DMS 273 (cell line): ENCODE results near the gene CDC20.
"Not testable (repeated sequence)": the region's sequence is repeated elsewhere in the genome, so short reads cannot be mapped to it uniquely, and the experiment has no call there.

Source experiments
- DNase-seq: peaks from one replicate; lab custom pipeline; 2025; ENCODE audit not compliant: unreplicated experiment; lab: John Stamatoyannopoulos, UW

The CDC20 gene

DNA sequence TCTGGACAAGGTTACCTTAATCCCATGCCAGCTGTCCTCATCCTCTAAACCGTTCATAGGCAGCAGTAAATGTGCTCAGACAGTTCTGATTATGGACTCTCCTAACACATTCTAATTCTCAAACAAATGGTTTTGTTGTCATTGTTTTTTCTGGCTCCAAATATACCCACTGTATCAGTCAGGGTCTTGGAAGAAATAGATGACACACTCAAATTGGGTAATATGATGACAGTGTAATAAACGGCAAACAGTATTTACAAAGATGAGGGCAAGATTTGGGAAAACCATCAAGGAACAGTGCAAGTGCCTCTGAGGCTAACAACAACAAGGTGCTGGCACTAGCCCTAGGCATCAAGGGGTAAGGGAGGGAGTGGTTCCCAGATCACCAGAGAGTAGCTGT lies 4.3 kb upstream of the CDC20 start:
- no peak for DNase-seq

DNA sequence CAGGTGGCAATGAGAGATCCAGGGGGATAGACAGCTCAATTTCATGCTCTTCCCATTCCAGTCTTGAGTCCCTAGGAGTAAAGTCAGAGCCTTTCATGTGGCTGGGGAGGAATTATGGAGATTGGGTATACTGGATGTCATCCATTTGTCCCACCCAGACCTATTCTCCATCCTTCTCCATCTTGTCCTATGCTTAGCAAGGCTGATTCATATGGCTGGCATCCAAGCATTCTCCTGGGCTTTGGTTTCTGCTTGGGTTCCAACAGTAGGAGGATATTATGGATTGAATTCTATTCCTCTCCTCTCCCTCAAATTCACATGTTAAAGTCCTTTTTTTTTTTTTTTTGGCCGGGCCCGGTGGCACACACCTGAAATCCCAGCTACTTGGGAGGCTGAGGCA lies 3.8 kb upstream of the CDC20 start:
- no peak for DNase-seq

DNA sequence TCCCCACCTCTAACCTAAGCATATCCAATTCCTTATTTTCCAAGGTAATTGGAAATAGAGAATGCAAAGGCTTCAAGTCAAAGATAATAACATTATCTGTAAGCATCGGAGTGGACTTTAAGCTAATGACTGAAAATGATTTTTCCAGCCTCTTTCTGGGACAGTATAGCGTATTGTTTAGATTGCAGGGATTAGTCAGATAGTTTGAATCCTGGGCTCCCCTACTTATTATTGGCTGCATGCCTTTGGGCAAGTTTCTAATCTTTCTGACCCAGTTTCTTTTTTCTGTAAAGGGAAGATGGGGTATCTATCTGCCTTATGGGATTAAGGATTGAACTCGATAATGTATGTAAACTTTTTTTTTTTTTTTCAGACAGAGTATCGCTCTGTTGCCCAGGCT lies 1.5 kb upstream of the CDC20 start:
- DNase-seq, result no peak

DNA sequence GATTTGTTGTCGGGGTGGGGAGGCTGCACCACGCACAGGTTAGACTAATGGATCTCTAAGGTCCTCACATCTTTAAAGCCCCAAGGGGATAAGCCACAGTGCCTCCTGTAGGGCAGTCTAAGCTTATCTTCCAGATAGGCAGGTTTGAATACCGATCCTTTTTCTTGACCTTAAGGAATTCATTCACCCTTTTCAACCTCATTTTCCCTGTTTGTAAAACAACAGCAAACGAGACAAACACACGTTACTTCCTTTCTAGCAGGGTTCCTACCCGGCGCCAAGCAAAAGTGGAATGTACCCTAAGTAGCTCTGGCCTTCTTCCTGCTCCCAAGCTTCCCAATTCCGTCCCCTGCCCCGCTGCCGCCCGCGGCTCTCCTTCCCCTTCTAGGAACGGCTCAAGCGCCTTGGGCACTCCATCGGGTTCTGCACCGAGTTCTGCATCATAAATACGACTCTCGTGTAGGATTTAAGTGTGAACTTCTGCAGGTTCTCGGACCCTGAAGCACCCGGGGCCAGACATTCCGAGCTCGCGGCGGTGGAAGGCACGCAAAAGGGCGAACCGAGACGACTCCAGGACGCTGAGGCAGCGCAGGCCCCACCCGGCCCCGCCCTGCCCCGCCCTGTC lies 548 bp upstream of the CDC20 start:
- DNase-seq, result peak; percentile 73

DNA sequence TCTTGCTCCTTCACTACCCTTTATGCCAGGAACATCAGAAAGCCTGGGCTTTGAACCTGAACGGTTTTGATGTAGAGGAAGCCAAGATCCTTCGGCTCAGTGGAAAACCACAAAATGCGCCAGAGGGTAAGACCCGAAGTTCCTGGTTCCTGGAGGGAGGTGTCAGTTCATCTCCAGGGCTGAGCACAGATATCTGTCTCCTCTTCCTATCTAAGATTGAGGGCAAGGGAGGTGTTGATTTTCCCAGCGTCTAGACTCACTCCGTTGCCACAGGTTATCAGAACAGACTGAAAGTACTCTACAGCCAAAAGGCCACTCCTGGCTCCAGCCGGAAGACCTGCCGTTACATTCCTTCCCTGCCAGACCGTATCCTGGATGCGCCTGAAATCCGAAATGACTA lies 915 bp downstream of the CDC20 start:
- peak; percentile 38 for DNase-seq

DNA sequence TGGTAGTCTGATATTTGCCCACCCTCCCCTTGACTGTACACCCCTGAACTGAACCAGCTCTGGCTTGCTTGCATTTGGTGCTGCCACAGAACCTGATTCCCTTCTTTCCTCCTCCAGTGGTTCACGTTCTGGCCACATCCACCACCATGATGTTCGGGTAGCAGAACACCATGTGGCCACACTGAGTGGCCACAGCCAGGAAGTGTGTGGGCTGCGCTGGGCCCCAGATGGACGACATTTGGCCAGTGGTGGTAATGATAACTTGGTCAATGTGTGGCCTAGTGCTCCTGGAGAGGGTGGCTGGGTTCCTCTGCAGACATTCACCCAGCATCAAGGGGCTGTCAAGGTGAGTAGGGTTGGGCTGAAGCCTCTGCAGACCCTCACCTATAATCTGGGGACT lies 1.8 kb downstream of the CDC20 start:
- no peak for DNase-seq

DNA sequence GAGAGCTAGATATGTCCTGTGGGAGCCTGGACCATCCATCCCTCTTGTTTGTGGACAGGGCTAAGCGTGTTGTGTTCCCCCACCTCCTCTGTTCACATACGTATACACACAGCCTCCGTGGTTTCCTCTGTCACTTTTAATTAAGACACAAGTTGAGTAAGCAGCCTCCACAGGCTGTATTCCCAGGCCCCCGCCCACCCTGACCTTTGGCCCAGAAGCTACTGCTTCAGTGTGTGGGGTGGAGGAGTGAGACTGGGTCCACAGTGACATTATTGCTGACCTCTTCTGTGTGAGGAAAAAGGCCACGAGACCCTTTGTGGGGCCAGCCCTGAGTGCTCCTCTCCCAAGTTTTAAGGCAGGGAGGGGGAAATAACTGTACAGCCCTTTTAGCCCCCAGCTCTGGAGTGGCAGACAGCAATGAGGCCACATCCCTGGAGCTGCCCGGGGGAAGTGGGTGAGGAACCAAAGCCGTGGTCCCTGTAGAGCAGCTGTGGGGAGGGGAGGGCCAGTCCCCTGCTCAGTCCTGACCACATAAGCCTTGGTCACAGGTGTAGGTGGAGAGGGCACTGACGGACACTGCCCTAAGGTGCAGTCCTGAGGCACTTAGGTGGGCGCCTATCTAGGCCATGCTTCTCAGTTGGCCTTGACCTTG lies 4.6 kb downstream of the CDC20 start:
- DNase-seq, result no peak

DNA sequence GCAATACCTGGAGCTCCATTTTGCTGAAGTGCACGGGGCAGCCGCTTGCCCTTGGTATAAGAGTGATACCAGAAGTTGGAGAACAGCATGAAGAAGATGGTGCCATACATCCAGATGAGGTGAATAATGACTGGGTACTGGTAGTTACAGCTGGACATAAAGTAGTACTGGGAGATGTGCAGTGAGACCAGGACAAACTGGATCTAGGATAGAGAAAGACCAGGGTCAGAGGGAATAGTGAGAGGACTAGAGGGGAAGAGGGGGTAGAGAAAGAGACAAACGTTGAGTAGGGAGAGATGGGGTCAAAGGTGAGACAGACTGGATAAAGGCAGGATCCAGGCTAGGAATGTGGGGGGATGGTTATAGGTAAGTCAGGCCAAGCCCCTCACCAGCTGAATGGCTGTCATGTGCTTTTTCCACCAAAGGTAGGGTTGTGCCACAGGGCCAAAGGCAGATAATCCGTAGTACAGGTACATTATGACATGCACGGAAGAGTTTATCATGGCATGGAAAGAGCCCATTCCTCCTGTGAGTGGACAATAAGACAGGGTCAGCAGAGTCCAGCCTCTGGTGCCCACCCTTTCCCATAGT lies 5.2 kb downstream of the CDC20 start:
- DNase-seq, result no peak

DNA sequence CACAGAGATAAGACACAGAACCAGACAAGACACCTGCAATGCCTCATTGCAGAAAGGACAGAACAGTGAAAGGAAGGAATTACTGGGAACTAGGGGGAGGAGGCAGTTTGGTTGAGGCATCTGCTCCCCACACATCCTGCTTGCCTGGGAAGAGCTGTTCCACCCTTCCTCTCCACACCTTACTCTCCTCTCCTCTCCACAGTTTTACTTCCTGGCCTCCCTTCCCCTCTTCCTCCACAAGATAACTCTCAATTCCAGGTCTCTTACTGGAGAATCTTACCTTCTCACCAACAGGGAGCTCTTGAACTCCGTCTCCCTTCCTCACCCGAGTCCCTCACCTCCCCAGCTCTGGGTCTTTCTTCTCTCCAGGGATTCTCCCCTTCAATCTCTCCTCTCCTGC lies 6.9 kb downstream of the CDC20 start:
- no peak for DNase-seq

DNA sequence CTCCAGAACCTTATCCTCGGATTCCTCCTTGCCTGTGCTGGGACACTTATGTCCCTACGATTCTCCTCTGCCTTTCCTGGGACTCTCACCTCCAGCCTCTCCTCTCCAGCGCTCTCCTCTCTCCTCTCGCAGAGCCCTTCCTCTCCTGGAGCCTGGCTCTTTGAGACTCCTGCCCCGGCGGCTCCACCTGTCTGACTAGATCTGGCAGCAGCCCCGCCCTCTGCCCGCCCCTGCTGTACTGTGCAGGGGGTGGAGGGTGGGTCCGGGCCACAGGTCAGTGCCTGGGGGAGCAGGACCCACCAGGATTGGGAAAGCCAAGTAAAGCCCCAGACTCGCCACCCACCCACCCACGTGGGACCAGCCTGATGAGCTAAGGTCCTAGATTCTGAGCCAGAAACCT lies 7.4 kb downstream of the CDC20 start:
- no peak for DNase-seq

DNA sequence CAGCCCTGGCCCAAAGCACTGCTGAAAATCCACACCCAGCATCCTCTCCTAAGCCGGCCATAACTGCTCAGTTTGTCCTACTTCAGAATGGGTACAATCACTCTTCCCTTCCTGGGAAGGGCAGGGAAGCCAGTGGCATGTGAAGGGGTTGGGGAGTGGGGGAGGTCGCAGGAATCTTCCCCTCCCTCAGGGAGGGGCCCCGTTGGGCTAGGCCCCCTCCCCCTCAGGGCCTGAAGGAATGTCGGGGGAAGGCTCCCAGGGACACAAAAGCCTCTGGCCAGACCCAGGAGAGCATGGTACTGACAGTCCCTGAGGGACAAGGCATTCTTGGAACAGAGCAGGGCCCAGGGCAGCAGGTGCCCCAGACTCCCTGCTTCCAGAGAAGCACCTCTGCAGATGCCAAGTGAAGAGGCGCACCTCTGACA lies 7.8 kb downstream of the CDC20 start:
- DNase-seq, result no peak

DNA sequence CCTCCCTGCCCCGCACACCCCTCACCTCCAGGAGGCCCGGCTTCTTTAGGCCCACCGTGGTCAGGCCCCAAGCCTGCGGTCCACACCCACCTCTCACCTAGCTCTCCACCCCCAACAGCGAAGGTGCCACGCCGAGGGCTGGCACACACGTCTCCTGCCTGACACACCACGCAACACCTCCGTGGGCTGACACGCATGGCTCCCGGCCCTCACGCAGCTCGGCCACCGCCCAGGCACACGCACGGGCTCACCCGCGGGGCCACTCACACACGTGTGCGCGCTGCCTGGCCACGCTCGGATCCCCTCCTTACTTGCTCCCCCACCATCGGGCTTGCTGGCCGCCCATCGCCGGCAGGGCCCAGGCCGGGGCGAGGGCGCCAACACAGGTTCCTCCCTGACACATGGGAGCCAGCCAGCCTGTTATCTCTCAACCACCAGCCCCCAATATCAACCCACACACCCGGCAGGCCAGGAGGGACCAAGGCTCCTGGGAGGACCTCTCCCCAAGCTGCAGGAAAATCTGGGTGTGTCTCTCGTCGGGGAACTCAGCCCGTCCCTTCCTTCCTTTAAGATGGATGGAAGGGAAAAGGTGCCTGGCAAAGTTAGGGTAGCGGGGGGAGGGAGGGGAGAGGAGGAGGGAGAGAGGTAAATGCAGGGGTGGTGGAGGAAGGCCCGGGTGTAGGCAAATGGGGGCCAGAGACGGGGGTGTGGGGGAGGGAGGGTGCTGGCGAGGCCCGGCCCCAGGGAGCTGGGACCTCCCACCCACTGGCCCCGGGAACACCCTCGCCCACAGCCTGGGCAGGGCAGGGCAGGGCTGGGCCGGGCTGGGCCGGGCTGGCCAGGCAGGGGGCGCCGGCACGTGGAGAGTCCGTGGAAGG lies 8.5 kb downstream of the CDC20 start:
- no peak for DNase-seq

DNA sequence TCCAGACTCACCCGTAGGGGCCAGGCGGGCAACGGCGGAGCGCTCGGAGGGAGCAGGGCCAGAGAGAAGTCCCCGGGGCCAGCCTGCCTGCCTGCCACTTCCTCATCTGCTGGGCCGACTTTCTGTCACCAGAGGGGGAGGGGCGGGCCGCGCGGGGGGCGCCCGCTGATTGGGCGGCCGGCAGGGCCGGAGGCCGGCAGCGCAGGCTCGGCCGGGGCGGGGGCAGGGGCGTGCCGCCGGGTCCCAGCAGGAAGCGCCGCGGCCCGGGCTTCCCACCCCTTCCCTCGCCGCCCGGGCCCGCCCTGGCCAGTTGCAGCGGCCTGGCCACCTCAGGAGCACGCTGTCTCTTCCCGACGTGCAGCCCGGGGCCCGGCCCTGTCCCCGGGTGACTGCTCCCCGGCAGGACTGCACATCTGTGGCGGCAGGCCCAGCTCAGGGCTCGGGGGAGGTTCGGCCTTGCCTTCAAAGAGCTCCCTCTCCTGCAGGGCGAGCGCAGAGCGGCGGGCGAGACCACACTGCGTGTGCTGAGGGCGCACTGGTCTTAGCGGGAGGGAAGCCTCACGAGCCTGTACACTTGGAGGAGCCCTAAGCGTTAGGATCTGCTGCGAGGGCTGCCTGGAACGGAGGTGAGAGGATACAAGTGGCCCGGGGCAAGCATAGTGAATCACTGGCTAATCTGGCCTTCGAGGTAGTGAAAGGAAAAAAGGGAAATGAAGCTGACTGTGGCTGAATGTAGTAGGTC lies 9.3 kb downstream of the CDC20 start, which contains the start of gene ELOVL1:
Gene ELOVL1, minus strand, starts transcription at position 108 of the 742 bp plus-strand sequence. CDS start 2,402 bp downstream, outside the sequence.
- DNase-seq, result peak; percentile 94

DNA sequence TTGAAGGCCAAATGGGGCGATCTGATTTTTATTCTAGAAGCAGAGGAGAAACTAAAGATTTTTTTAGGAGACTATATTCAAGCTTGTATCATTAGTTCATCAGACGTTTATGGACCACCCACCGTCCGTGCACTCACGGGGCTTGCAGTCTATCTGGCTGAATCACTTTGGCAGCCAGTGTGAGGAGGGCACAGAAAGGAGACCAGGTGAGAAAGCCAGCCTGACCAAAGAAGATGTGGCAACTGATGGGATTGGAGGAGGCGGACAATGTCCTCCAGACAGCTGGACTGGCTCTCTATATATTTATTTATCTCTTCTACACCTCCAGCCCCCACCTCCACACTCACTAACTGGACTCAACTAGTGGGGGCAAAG lies 9.9 kb downstream of the CDC20 start:
- DNase-seq, result no peak

DNA sequence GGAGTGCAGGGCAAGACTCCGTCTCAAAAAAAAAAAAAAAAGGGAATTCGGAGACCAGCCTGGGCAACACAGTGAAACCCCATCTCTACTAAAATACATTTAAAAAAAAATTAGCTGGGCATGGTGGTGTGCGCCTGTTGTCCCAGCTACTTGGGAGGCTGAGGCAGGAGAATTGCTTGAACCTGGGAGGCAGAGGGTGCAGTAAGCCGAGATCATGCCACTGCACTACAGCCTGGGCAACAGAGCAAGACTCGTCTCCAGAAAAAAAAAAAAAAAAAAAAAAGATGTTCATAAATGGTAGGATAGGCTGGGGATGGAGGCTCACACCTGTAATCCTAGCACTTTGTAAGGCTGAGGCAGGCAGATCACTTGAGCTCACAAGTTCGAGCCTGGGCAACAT lies 11.0 kb downstream of the CDC20 start:
- not testable (repeated sequence) for DNase-seq

DNA sequence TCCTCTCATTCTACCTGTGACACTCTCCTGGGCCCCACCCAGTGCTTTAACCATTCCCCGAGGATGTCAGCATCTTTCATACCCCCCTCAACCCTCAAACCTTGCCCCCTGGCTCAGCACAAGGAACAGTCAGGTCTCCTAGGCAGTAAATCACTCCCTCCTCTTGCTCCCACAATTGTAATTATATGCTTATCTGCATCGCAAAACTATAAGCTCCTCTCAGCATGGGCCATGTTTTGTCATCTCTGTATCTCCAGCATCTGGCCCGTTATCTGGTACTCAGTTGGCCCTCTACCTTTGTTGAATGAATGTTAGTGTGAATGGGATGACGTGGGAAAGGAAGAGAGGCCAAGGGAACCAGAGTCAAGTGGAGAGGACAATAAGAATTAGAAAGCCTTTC lies 11.8 kb downstream of the CDC20 start:
- no peak for DNase-seq

DNA sequence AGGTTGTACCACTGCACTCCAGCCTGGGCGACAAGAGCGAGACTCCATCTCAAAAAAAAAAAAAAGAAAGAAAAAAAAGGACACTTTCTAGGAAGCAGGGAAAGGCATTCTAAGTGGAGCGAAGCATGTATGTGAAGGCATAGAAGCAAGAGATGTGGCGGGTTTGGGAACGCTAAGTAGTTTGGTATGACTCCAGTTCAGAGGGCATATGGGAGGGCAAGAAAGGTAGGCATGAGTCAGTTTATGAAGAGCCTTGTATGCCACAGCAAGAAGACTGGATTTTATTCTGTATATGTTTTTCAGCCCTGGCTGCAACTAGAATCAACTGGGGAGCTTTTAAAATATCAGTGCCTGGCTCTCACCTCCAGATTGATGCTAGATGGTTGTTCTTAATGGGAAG lies 13.4 kb downstream of the CDC20 start:
- DNase-seq, result no peak

DNA sequence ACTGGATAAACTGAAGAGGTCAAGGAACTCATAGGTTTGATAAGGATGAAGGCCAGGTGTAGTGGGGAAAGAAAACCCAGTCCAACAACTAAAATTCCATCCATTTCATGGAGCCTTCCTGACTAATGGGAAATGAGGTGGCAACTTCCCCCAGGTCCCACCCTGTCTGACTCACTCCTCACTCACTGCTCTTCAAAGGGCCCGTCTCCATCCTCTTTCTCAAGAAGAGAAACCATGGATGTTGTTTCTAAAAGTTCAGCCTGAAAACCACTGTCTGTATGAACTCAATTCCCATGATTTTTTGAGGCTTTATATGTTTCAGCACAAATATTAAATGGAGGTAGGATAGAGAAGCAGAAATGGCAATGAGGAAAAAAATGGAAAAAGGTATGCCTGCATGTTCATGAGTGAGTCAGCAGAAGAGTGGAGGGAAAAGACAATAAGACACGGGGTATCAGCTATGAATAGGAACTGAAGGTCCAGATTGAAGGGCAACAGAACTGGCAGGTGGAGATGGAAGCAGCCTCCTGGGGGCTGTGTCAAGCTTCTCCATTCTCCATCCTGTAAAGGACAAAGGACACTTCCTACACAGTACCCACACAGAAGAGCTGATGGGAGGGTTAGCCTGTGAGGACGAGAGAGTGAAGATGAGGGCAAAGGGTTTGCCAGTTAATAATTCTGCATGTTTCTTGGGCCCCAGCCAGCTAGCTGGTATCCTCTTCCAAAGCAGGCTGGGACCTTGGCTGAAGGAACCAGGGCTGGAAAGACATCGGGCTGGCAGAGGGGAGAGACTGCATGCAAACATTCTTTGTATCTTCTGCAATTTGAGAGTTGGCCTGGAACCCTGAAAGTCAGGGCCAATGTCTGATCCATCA lies 14.5 kb downstream of the CDC20 start:
- no peak for DNase-seq

DNA sequence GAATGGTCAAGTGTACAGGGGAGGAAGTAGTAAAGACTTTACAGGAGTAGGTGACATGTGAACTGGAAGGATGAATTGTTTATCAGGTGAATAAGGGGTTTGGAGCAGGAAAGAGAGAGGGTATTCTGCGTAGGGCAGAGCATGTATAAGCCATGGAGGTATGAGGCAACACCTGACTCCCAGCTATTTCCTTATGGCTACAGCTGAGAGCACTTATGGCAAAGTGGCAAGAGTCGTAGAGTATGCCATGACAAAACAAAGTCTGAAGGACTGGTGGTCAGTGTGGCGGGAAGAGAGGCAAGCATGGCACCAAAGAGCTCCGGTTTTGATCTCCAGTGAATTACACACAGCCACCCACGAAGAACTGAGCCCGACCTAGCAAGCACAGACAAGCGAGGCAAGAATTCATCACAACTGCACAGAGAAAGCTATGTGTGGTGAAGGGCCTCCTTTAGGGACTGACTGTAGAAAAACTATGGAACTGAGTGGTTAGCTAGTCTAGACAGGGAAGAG lies 18.0 kb downstream of the CDC20 start:
- DNase-seq, result no peak

DNA sequence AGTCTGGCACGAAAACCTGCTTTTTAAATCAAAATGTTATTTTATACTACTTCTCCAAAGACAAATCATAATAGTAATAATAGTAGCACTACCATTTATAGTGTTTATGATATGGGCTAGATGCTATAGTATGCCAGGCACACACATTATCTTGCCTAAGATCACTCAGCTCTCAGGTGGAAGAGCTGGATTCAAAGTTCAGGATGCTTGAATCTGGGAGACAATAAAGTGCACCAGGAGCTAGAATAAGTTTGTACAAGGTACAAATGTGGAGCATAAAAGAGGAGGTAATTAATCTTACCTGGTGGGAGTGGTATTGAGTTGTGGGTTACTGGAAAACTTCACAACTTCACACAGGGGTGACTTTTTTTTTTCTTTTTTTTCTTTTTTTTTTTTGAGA lies 19.1 kb downstream of the CDC20 start:
- no peak for DNase-seq
